Measurements from ENCODE around the gene EEF1AKMT1. TPM values are rescaled to one million over a fixed set of nuclear protein-coding genes. Genes with fewer than 3 reads are reported as not detected.

The EEF1AKMT1 gene
- total RNA-seq, 2 donors from 2014 or later: 7.6 to 8.1 TPM

GRCh38 chr13:20714161-20714560 lies 59.6 kb downstream of the EEF1AKMT1 start:
- Mint-ChIP-seq H3K4me1 (peaks cover 9% of the 10 kb centered on the region), H3K27ac (no peak overlapping the region), H3K36me3 (ENCODE audit: low read depth) (no peaks in the 10 kb centered on the region), H3K27me3 (ENCODE audit: insufficient read depth) (peaks cover 17% of the 10 kb centered on the region), H3K4me3 (no peak overlapping the region), H3K9me3 (no peaks in the 10 kb centered on the region)
- Histone ChIP-seq H3K9me3 (ENCODE audit: control insufficient read depth, low read length) (no peaks in the 10 kb centered on the region), H3K4me3 (ENCODE audit: low read length) (no peak overlapping the region), H3K27ac (ENCODE audit: low read depth, low read length) (no peak overlapping the region), H3K9ac (ENCODE audit: extremely low read depth, low read length, poor library complexity, severe bottlenecking) (no peak overlapping the region), H3K4me1 (ENCODE audit: control insufficient read depth, insufficient read depth, low read length) (peaks cover 10% of the 10 kb centered on the region), H3K27me3 (ENCODE audit: control insufficient read depth, insufficient read depth, low read length, poor library complexity, severe bottlenecking) (peaks cover under 1% of the 10 kb centered on the region), H3K36me3 (ENCODE audit: control insufficient read depth, insufficient read depth, low read length) (no peaks in the 10 kb centered on the region)
- 87 to 90% methylated on average over 4 to 8 of the region's 8 CpGs for WGBS, 2 experiments (ENCODE audit: insufficient coverage in 1 of 2, insufficient read length in 1 of 2)
- DNase-seq: no peak
- TF ChIP-seq CTCF (conservative IDR thresholded peaks at IDR 0.05): no peak

GRCh38 chr13:20713751-20714150 lies 60.0 kb downstream of the EEF1AKMT1 start:
- Mint-ChIP-seq H3K4me1 (peaks cover 9% of the 10 kb centered on the region), H3K36me3 (ENCODE audit: low read depth) (no peaks in the 10 kb centered on the region), H3K9me3 (no peaks in the 10 kb centered on the region), H3K27me3 (ENCODE audit: insufficient read depth) (peaks cover 17% of the 10 kb centered on the region), H3K4me3 (no peak overlapping the region), H3K27ac (no peak overlapping the region)
- H3K36me3 ChIP-seq (ENCODE audit: control insufficient read depth, insufficient read depth, low read length): no peaks in the 10 kb centered on the region
- H3K27ac ChIP-seq (ENCODE audit: low read depth, low read length): no peak overlapping the region
- no peak overlapping the region for H3K9ac ChIP-seq (ENCODE audit: extremely low read depth, low read length, poor library complexity, severe bottlenecking)
- H3K4me1 ChIP-seq (ENCODE audit: control insufficient read depth, insufficient read depth, low read length): peaks cover 10% of the 10 kb centered on the region
- no peaks in the 10 kb centered on the region for H3K9me3 ChIP-seq (ENCODE audit: control insufficient read depth, low read length)
- no peak for DNase-seq
- H3K4me3 ChIP-seq (ENCODE audit: low read length): no peak overlapping the region
- H3K27me3 ChIP-seq (ENCODE audit: control insufficient read depth, insufficient read depth, low read length, poor library complexity, severe bottlenecking): no peaks in the 10 kb centered on the region
- 74 to 92% methylated on average over 4 to 11 of the region's 11 CpGs for WGBS, 2 experiments (ENCODE audit: insufficient coverage in 1 of 2, insufficient read length in 1 of 2)
- no peak for TF ChIP-seq CTCF (conservative IDR thresholded peaks at IDR 0.05)

- H3K4me1 Mint-ChIP-seq: peaks cover 9% of the 10 kb centered on the region
- H3K9me3 Mint-ChIP-seq: no peaks in the 10 kb centered on the region
- H3K36me3 Mint-ChIP-seq (ENCODE audit: low read depth): no peaks in the 10 kb centered on the region
- H3K27ac ChIP-seq (ENCODE audit: low read depth, low read length): no peak overlapping the region
- DNase-seq: no peak
- H3K27ac Mint-ChIP-seq: no peak overlapping the region
- WGBS, 2 experiments (ENCODE audit: insufficient coverage in 1 of 2, insufficient read length in 1 of 2): 55 to 74% methylated on average over 8 to 11 of the region's 11 CpGs
- peak overlapping the region; percentile 33 for H3K4me3 Mint-ChIP-seq
- H3K27me3 ChIP-seq (ENCODE audit: control insufficient read depth, insufficient read depth, low read length, poor library complexity, severe bottlenecking): no peaks in the 10 kb centered on the region
- peaks cover 17% of the 10 kb centered on the region for H3K27me3 Mint-ChIP-seq (ENCODE audit: insufficient read depth)
- H3K9ac ChIP-seq (ENCODE audit: extremely low read depth, low read length, poor library complexity, severe bottlenecking): no peak overlapping the region
- H3K4me3 ChIP-seq (ENCODE audit: low read length): no peak overlapping the region
- no peaks in the 10 kb centered on the region for H3K36me3 ChIP-seq (ENCODE audit: control insufficient read depth, insufficient read depth, low read length)
- H3K4me1 ChIP-seq (ENCODE audit: control insufficient read depth, insufficient read depth, low read length): peaks cover 10% of the 10 kb centered on the region
- H3K9me3 ChIP-seq (ENCODE audit: control insufficient read depth, low read length): no peaks in the 10 kb centered on the region
- no peak for TF ChIP-seq CTCF (conservative IDR thresholded peaks at IDR 0.05)
Observed at GRCh38 chr13:20713014-20713376, 60.8 kb downstream of the EEF1AKMT1 start.
